Suprapubic skin (tissue), 4 donors: Measurements from ENCODE around the gene CTRL.

Source experiments
- CTCF ChIP-seq, 2 donors: fragments of 200-600 bp in 1 of 2; fragments of 450-650 bp in 1 of 2; sonication (generic) in 1 of 2; IDR thresholded peaks; one replicate each; pipeline ENCODE4 v1.5.1; 2016 to 2019; ENCODE audit warnings: antibody characterized with exemption in 2 of 2, mild to moderate bottlenecking in 1 of 2, moderate library complexity in 1 of 2
- EP300 ChIP-seq: sonication (generic); formaldehyde crosslinking; IDR thresholded peaks from one replicate; pipeline ENCODE4 v1.6.1; 2017; ENCODE audit warnings: antibody characterized with exemption
- POLR2A ChIP-seq, 2 donors: fragments of 450-650 bp; IDR thresholded peaks; one replicate each; pipeline ENCODE4 v1.6.1; 2017; ENCODE audit warnings: antibody characterized with exemption in 2 of 2, mild to moderate bottlenecking in 2 of 2, moderate library complexity in 2 of 2
- POLR2AphosphoS5 ChIP-seq, 3 donors: sonication (generic); formaldehyde crosslinking; IDR thresholded peaks; one replicate each; pipeline ENCODE4 v1.6.1; 2017; ENCODE audit warnings: antibody characterized with exemption in 3 of 3

DNA sequence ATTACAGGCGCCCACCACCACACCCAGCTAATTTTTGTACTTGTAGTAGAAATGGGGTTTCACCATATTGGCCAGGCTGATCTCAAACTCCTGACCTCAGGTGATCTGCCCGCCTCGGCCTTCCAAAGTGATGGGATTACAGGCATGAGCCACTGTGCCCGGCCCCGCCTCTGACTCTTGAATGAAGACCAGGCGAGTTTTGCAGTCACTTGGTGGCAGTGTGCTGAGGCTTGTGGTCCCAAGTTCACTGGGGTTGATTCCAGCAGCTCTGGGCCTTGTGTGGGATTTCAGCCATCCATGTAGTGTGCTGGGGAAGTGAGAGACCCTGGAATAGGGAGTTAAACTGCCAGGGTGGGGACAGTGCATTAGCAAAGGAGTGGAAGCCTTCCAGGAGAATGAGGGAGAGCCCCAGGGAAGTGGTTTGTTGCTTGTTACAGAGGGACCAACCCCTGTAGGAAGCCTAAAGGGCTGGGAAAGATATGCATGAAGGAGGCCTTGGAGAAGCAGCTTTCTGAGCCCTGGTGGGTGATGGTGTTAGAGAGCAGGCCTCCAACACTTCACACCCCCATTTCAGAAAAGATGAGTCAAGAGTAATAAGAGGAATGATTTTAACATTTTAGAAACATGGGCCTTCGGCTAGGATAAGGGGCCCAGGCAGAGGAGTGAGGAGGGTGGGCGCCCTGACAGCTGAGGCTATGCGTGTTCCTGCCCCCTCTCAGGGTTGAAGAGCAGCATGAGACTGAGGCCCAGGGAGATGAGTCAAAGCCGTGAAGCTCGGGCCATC lies 24.1 kb downstream of the CTRL start:
- no peak for TF ChIP-seq CTCF (IDR thresholded peaks at IDR 0.05)
- TF ChIP-seq POLR2A (IDR thresholded peaks at IDR 0.05) = no peak
- no peak for TF ChIP-seq EP300
- no peak for TF ChIP-seq POLR2AphosphoS5 (IDR thresholded peaks at IDR 0.05)
